Measurements from ENCODE around the gene FITM1.
A peak's percentile ranks its signal among the peaks of the same experiment; 100 is the strongest.

Gene FITM1

DNA sequence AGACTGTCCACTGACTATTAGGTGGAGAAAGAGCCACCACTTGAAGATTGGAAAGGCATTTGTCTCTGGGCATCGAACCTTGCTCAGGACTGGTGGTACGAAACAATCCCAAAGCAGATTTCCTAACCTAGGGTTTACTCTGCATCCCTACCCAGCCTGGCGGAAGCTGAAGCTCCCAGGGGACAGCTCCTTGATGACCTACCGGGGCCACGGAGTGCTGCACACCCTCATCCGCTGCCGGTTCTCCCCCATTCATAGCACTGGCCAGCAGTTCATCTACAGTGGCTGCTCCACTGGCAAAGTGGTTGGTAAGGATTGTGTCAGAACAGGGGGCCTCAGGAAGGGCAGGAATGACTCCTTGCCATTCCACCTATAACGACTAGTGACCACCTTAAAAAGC is 9.2 kb upstream of the FITM1 start:
- DNase-seq: no peak

DNA sequence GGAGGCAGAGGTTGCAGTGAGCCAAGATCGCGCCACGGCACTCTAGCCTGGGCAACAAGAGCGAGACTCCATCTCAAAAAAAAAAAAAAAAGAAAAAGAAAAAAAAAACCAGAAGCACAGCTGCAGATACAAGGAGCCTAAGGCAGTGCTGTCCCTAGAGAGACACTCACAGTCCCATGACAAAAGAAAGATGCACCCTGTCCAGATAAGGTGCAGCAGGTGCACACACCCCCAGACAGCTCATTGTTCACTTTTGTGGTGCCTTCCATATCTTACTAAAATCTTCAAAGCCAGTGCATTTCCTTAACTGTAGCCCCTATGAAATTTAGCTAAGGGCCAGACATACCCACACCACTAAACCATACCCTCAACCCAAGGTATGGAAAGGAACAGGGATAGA is 8.0 kb upstream of the FITM1 start:
- no peak for DNase-seq

- no peak for DNase-seq
Observed at GRCh38 chr14:24122898-24123297, 7.6 kb upstream of the FITM1 start.

- DNase-seq: no peak
Observed at GRCh38 chr14:24123424-24124417, 6.7 kb upstream of the FITM1 start.

- no peak for DNase-seq
Observed at GRCh38 chr14:24126939-24127338, 3.5 kb upstream of the FITM1 start.

- no peak for DNase-seq
Observed at GRCh38 chr14:24127673-24128072, 2.8 kb upstream of the FITM1 start.

GRCh38 chr14:24129410-24129998 is 955 bp upstream of the FITM1 start:
- DNase-seq: no peak

DNA sequence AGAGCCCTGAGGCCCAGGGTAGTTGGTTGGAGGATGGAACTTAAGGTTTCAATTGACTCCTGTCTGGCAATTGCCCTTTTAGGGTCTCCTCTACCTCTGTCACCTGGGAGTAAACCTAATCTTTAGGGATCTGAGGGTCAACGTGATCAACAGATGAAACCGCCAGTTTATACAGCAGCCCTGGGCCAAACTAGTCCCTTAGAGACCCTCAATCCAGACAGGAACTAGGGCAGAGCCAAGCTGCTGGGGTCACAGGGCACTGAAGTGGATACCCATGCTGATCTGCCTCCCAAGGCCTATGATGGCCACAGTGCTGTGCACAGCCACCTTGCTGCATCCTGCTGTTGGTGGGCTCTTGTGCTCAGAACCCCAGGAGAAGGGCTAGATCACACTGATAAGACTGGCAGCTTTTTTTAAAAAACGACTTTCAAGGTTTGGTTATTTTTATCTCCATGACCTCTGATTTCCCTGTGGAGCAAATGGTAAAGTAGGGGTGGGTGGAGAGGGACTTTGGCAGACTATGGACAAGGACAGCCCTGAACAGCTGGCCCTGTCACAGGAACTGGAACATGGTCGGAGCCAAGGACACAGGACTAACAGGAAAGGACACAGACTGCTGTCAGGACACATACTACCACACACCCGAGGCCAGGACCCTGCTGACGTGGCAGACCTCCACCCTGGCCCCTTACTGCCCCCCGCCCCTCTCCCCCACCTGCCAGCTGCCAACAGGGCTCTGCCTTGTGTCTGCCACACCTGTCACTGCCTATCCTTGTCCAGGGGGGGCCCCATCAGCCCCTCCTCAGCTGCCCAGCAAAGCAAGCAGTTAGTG is 474 bp downstream of the FITM1 start:
- DNase-seq: no peak

- DNase-seq: no peak
Observed at GRCh38 chr14:24131549-24131966, 1.1 kb downstream of the FITM1 start.

DNA sequence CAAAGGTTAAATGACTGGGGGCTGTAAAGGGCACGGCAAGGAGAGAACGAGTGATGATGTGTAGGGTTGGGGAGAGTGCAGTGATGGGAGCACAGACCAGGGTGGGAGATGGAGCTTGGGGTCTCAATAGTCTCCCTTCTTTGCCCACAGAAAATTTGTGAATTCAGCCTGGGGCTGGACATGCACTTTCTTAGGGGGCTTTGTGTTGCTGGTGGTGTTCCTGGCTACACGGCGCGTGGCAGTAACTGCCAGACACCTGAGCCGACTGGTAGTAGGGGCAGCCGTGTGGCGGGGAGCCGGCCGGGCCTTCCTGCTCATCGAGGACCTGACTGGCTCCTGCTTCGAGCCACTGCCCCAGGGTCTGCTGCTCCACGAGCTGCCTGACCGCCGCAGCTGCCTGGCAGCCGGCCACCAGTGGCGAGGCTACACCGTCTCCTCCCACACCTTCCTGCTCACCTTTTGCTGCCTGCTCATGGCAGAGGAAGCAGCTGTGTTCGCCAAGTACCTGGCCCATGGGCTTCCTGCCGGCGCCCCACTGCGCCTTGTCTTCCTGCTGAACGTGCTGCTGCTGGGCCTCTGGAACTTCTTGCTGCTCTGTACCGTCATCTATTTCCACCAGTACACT is 1.7 kb downstream of the FITM1 start:
- no peak for DNase-seq

- no peak for DNase-seq
Observed at GRCh38 chr14:24132976-24133375, 2.5 kb downstream of the FITM1 start.

DNA sequence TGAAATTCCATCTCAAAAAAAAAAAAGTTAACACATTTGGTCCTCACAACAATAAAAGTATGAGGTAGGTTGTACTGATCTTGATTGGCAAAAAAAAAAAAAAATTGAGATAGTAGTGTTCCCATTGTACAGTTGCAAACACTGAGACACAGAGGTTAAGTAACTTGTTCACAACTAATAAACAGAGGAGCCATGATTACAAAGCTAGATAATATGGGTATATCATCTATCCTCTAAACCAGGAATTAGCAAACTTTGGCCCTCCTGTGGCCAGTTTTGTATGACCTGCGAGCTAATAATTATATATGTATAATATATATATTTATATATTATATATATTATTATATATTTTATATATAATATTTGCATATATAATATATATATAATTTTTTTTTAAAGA is 3.3 kb downstream of the FITM1 start:
- no peak for DNase-seq

GRCh38 chr14:24135584-24135833 is 5.0 kb downstream of the FITM1 start:
- no peak for DNase-seq

- DNase-seq: peak; percentile 85
Observed at GRCh38 chr14:24135834-24136683, 5.6 kb downstream of the FITM1 start, which contains the start of gene PSME1. PSME1 (plus strand) TSS chr14:24136194; CDS start chr14:24136263, 69 bp downstream.

DNA sequence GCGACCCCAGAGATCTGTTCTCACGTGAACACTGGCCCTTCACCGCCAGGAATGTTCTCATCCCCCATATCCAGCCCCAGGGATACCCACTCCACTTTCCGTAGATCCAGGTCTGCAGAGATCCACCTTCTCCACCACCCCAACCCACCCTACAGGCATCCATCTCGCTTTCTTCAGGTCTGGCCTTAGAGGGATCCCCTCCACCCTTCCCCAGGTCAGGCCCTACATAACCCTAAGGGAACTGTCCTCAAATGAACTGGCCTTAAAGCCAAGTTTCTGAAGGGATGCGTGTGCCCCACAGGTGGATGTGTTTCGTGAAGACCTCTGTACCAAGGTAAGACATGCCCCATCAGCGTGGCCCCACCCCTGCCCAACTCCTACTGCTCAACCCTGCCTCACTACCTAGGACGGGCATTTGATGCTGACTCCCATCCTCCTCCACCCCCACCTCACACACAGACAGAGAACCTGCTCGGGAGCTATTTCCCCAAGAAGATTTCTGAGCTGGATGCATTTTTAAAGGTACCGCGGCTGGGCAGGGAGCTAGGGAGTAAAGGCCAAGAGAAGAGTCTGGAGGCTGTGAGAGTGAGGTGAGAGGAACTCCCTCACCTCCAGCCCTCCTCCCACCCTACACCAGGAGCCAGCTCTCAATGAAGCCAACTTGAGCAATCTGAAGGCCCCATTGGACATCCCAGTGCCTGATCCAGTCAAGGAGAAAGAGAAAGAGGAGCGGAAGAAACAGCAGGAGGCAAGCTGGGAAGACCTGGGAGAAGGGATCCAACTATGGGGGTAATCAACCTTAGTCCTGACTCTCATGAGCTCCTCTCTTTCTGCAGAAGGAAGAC is 6.4 kb downstream of the FITM1 start:
- no peak for DNase-seq

GRCh38 chr14:24137529-24138395 is 7.3 kb downstream of the FITM1 start:
- DNase-seq: no peak

DNA sequence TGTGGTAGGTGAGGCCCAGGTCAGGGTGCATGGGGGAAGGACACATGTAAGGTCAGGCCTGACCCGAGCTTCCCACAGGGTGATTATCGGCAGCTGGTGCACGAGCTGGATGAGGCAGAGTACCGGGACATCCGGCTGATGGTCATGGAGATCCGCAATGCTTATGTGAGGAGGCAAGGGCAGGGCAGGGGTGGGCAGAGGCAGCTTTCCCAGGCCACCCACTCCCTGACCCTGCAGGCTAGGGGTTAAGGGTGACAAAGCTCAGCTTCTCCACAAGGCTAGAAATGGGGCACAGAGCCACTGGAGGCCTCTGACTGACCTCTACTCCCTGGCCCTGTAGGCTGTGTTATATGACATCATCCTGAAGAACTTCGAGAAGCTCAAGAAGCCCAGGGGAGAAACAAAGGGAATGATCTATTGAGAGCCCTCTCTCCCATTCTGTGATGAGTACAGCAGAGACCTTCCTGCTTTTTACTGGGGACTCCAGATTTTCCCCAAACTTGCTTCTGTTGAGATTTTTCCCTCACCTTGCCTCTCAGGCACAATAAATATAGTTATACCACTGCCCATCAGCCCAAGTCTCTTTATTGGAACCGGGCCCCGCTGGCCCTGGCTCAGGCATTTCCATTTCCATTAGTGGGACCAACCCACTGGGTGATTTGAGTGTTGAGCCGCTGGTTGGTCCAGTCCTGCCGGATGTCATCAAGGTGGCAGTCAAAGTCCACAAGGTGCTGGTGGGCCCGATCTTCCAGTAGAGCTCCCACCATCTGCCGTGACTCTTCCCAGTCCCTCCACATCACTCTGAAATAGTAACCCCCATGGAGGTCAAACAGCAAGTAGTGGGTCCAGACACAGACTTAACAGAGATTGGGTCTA is 8.2 kb downstream of the FITM1 start:
- DNase-seq: no peak

DNA sequence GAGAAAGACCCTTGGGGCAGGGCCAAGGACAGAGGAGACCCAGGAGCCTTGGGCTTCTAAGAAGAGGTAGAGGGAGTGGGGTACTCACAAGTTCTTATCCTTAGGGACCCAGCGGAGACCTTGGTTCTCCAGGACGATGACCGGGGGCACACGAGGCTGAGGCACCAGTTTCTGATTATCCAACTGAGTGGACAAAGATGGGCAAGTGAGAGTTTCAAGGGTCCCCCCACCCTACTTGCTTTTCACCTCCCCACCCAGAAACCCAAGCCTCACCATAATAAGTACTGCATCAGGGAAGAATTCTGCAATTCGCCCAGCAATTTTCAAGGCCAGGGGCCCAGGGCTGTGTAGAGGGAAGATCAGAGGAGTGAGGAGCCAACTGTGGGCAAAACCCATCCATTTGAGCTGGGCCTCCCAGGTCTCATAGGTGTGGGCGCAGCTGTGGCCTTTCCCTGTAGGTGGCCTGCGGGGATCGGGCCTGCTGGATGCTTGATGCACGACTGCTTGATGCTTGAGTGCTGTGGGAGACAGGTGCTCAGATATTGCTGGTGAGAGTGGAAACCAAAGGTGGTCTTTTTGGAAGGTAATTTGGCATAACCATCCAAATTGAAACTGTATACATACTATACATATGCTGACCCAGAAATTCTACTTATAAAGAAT is 8.9 kb downstream of the FITM1 start:
- DNase-seq: no peak

Measured in retina (tissue), 1 donor.